CD4-positive, alpha-beta T cell treated with Interferon gamma for 1 hour (primary cell): Measurements from ENCODE around the gene KEAP1.

Experiments
- DNase-seq: peaks from one replicate; pipeline ENCODE4 v3.0.0-alpha.2; 2020

The KEAP1 gene

DNA sequence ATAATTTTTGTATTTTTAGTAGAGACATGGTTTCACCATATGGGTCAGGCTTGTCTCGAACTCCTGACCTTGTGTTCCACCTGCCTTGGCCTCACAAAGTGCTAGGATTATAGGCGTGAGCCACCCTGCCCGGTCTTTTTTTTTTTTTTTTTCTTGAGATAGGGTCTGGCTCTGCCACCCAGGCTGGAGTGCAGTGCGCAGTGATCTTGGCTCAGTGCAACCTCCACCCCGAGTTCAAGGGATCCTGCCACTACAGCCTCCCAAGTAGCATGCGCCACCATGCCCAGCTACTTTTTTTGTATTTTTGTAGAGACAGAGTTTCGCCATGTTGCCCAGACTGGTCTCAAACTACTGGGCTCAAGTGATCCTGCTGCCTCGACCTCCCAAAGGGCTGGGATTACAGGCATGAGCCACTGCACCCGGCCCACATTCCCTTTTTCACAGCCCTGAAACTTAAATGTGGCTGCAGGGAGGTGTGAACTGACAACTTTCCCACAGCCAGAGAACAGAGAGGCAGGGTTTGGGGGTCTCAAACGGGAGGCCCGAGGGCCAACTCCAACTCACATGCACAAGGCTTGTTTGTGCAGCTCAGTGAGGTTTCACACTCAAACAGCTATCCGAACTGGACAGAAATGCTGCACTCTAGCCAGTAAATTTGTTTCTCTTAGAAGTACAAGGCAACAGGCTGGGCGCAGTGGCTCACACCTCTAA, 18.5 kb upstream of the KEAP1 start:
- DNase-seq = no peak

DNA sequence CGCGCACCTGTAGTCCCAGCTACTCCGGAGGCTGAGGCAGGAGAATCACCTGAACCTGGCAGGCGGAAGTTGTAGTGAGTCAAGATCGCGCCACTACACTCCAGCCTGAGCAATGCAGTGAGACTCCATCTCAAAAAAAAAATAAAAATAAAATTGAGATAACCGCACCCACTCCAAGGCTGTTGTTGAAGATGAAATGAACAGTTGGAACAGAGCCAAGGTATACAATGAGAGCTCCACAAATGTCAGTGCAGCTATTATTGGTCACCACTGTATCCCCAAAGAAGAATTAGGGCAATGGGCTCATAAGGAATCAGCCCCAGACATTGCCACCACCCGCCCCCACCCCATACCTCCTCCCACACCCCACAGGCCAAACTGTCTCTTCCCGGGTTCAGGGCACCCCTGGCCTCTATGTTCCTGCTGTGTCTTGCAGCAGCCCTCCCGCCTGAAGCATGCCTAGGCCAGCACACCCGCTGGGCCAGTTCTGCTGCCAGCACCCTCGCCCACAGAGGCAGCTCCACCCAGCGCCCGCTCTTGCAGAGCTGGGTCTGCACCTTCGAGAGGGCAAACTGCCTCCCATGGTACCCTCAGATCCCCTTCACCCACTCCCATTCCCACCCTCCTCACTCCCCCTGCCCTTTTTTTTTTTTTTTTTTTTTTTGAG, 17.6 kb upstream of the KEAP1 start:
- no peak for DNase-seq

DNA sequence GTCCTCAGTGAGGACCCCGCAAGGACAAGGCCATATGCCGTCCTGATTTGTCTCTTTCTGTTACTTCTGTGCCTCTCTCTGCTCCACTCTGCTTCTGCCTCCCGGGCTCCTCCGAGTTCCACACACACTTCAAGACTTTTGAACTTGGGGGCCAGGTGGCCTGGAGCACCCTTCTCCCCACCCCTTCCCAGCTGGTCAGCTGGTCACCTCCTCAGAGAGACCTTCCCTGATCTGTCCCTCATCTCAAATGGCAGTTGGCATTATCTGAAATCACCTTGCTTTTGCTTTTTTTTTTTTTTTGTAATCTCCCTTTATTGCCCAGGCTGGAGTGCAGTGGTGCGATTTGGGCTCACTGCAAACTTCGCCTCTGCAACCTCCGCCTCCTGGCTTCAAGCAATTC, 16.3 kb upstream of the KEAP1 start:
- no peak for DNase-seq

- DNase-seq = no peak
These were observed 15.5 kb upstream of the KEAP1 start for GRCh38 chr19:10518444-10519361.

DNA sequence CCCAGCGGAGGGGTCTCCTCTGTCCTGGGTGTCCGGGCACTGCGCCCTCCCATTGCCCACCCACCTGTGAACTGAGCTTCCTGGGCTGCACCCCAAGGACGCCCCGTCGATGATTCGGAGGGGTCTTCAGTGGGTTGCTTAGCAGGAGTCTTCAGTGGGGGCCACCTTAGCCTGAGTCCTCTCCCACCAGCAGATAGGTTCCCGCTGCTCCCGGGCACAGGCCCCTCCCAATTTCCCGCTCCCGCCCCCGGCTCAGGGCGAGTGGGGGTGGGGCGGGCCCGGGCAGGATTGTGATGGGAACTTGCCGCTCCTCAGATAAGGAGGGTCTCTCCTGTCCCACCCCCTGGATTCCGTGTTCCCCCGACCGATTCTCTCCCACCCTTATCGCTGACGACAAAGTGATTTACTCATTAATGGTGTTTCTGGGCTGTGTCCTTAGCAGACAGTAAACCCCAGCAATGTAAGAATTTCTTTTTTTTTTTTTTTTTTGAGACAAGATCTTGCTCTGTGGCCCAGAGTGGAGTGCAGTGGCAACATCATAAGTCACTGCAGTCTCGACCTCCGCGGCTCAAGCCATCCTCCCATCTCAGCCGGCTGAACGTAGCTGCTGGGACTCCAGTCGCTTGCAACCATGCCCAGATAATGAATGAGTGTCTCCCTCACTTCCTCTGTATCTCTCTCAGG, 14.7 kb upstream of the KEAP1 start:
- no peak for DNase-seq

DNA sequence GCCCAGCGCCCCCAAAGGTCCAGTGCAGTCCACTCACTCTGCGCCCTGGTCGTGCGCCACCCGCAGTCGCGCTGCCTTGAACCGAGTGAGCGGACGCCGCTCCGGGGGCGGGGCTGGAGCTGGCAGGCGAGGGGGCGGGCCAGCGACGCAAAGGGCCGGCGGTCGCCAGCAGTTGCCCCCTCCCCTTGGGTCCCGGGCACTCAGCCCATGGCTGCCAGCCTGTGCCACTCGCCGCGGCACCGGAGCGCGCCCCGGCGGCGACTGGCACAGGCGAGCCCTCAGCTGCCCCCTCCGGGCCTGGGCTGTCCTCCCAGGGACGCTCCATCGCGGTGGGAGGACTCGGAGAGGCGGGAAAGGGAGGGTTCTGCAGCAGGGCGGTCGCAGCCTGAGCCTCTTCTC, 14.2 kb upstream of the KEAP1 start, which contains the start of gene S1PR5:
S1PR5 (minus strand) TSS at position 87 of the 399 bp plus-strand sequence. CDS start 2,436 bp downstream, outside the sequence.
- peak; percentile 26 for DNase-seq

DNA sequence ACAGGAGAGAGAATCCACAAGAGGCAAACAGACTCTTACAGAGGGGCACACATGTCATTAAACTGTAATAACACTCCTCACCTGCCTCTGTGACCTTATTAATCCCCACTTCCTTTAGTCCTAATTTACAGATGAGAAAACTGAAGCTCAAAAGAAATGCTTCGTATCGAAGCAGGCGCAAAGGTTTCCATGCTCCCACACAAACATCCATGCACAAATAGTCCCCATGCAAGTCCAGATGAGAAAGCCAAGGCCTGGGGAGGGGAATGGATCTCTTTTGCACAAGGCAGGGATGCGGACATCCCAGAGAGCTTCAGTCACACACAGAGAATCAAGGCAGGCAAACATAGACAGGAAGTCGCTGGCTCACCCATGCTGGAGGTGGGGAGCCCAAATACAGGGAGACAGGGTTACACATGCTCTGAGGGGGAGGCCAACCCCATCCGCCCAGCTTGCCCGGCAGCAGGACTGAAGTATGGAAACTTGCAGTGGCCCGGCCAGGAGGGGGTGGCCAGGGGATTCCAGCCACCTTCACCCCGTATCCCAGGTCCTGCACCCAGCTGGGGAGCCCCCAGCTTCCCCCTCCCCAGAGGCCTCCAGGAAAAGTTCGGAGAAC, 13.6 kb upstream of the KEAP1 start:
- DNase-seq = no peak

GRCh38 chr19:10516064-10516385, 12.9 kb upstream of the KEAP1 start:
- DNase-seq = peak; percentile 68

GRCh38 chr19:10514211-10515145, 11.3 kb upstream of the KEAP1 start:
- peak; percentile 31 for DNase-seq

- no peak for DNase-seq
These were observed 10.1 kb upstream of the KEAP1 start for GRCh38 chr19:10513223-10513622.

- peak; percentile 35 for DNase-seq
These were observed 7.2 kb upstream of the KEAP1 start for GRCh38 chr19:10510301-10510802.

GRCh38 chr19:10508707-10509106, 5.6 kb upstream of the KEAP1 start:
- DNase-seq = no peak

DNA sequence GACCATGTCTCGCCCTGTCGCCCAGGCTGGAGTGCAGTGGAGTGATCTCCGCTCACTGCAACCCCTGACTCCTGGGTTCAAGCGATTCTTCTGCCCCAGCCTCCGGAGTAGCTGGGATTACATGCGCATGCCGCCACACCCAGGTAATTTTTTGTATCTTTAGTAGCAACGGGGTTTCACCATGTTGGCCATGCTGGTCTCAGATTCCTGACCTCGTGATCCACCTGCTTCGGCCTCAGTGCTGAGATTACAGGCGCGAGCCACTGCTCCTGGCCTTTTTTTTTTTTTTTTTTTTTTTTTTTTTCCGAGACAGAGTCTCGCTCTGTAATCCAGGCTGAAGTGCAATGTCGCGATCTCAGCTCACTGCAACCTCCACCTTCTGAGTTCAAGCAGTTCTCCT, 4.9 kb upstream of the KEAP1 start:
- DNase-seq = no peak

DNA sequence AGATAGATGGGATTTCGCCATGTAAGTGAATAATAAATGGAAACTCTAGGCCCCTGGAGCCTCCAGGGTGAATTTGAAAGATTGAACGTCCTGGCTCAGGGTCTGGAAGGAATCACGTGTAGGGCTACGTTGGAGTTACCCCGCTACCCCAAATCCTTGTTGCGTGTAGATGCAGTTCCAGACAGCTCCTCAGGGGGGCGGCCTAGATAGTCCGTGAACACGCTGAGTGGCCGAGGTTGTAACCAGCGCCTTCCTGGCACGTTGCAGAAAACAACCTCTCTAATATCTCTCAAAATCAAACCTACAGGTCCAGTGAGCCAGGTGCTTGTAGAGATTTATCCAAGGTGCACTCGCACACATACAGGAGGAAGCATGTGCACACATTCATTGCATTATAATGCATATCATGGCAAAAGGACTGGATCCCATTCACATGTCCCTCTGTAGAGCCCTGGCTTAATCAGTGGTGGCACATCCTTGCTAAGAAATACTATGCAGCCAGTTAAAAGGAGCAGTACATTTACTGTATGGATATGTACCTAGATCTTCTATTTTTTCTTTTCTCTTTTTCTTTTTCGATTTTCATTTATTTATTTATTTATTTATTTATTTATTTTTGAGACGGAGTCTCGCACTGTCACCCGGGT, 2.5 kb upstream of the KEAP1 start:
- peak; percentile 71 for DNase-seq

- DNase-seq = peak; percentile 88
These were observed 593 bp downstream of the KEAP1 start for GRCh38 chr19:10502524-10503001.

GRCh38 chr19:10501971-10502523, 1.1 kb downstream of the KEAP1 start:
- peak; percentile 42 for DNase-seq

- no peak for DNase-seq
These were observed 2.9 kb downstream of the KEAP1 start for GRCh38 chr19:10500247-10500592.

GRCh38 chr19:10499550-10500246, 3.5 kb downstream of the KEAP1 start:
- DNase-seq = no peak

- no peak for DNase-seq
These were observed 5.8 kb downstream of the KEAP1 start for GRCh38 chr19:10497371-10497770.
